KMS-11 (cell line): ENCODE measurements around the gene ACP6.

ENCODE experiments used
- H2AFZ ChIP-seq: fragments of 200-600 bp; sonication (generic); 2 replicates; pipeline ENCODE4 v1.6.1; 2016; ENCODE audit warnings: antibody characterized with exemption, mixed run types, low read depth
- H3K27ac ChIP-seq: fragments of 200-600 bp; sonication (generic); 2 replicates; pipeline ENCODE4 v1.6.1; 2016; ENCODE audit warnings: mild to moderate bottlenecking, mixed run types
- H3K27me3 ChIP-seq: fragments of 200-600 bp; sonication (generic); 2 replicates; pipeline ENCODE4 v1.6.1; 2017; ENCODE audit warnings: mild to moderate bottlenecking, low read depth, mixed run types, moderate library complexity; ENCODE audit not compliant: insufficient read depth
- H3K36me3 ChIP-seq: fragments of 200-600 bp; sonication (generic); 2 replicates; pipeline ENCODE4 v1.6.1; 2017; ENCODE audit warnings: mild to moderate bottlenecking, mixed run types; ENCODE audit not compliant: insufficient read depth
- H3K4me1 ChIP-seq: fragments of 200-600 bp; sonication (generic); 2 replicates; pipeline ENCODE4 v1.6.1; 2016; ENCODE audit warnings: mild to moderate bottlenecking, low read depth, mixed run types; ENCODE audit not compliant: poor library complexity, severe bottlenecking
- H3K4me2 ChIP-seq: fragments of 200-600 bp; sonication (generic); 2 replicates; pipeline ENCODE4 v1.7.0; 2016; ENCODE audit warnings: mild to moderate bottlenecking, mixed run types
- H3K4me3 ChIP-seq: fragments of 200-600 bp; sonication (generic); IDR thresholded peaks from 2 replicates; pipeline ENCODE4 v1.6.1; 2017; ENCODE audit warnings: low read depth, low read length, mixed read lengths; ENCODE audit not compliant: insufficient read depth
- H3K79me2 ChIP-seq: fragments of 200-600 bp; sonication (generic); 2 replicates; pipeline ENCODE4 v1.6.1; 2016; ENCODE audit warnings: low read depth, mixed run types; ENCODE audit not compliant: insufficient read depth
- H3K9ac ChIP-seq: fragments of 200-600 bp; sonication (generic); 2 replicates; pipeline ENCODE4 v1.6.1; 2016; ENCODE audit warnings: mild to moderate bottlenecking, mixed run types
- H4K20me1 ChIP-seq: fragments of 200-600 bp; sonication (generic); 2 replicates; pipeline ENCODE4 v1.6.1; 2016; ENCODE audit warnings: mild to moderate bottlenecking, mixed run types; ENCODE audit not compliant: insufficient read depth
- TF ChIP-seq, protein P1 (sequence below): fragments of 200-600 bp; sonication (generic); conservative IDR thresholded peaks from 2 replicates; pipeline ENCODE4 v1.6.1; 2017; ENCODE audit warnings: low read depth, mild to moderate bottlenecking, antibody characterized with exemption, low read length, moderate library complexity, mixed read lengths

ACP6 gene

DNA sequence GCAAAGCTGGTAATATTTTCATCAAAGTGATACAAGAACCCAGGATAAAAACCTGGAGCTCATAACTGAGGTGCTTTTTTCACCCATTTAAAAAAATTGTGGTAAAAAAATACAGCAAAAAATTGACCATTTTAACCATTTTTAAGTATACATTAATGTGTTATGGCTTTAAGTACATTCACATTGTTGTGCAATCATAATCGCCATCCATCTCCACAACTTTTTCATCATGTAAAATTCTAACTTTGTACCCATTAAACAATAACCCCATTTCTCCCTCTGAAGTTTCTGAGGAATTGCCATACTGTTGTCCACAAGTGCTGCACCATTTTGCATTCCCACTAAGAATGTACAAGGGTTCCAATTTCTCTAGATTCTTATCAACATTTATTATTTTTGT, 36.6 kb downstream of the ACP6 start:
- TF ChIP-seq, protein P1, sequence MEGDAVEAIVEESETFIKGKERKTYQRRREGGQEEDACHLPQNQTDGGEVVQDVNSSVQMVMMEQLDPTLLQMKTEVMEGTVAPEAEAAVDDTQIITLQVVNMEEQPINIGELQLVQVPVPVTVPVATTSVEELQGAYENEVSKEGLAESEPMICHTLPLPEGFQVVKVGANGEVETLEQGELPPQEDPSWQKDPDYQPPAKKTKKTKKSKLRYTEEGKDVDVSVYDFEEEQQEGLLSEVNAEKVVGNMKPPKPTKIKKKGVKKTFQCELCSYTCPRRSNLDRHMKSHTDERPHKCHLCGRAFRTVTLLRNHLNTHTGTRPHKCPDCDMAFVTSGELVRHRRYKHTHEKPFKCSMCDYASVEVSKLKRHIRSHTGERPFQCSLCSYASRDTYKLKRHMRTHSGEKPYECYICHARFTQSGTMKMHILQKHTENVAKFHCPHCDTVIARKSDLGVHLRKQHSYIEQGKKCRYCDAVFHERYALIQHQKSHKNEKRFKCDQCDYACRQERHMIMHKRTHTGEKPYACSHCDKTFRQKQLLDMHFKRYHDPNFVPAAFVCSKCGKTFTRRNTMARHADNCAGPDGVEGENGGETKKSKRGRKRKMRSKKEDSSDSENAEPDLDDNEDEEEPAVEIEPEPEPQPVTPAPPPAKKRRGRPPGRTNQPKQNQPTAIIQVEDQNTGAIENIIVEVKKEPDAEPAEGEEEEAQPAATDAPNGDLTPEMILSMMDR = no peak
- peaks cover 8% of the 10 kb centered on the region for H3K4me1 ChIP-seq
- H3K4me2 ChIP-seq = no peak overlapping the region
- H3K36me3 ChIP-seq = no peaks in the 10 kb centered on the region
- H3K4me3 ChIP-seq = no peak overlapping the region
- H4K20me1 ChIP-seq = no peaks in the 10 kb centered on the region
- no peaks in the 10 kb centered on the region for H3K79me2 ChIP-seq
- H2AFZ ChIP-seq = no peak overlapping the region
- H3K9ac ChIP-seq = no peak overlapping the region
- no peak overlapping the region for H3K27ac ChIP-seq
- H3K27me3 ChIP-seq = no peaks in the 10 kb centered on the region

DNA sequence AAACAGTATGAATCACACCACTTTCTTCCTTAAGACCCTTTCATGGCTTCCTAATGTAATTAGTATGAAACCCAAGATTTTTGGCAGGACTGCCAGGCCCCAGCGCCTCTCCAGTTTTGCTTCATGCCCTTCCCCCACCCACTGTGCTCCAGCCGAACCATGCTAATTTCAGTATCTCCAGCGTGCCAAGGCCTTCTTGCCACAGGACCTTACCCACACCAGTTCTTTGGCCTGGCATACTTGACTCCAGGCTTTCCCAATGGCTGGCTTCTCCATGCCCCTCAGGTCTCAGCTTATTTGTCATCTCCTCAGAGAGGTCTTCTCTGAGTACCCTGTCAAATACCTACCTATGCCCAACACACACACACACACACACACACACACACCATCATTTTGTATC, 38.5 kb downstream of the ACP6 start:
- no peaks in the 10 kb centered on the region for H3K79me2 ChIP-seq
- no peaks in the 10 kb centered on the region for H3K27me3 ChIP-seq
- no peak overlapping the region for H3K4me2 ChIP-seq
- no peak overlapping the region for H2AFZ ChIP-seq
- no peaks in the 10 kb centered on the region for H3K36me3 ChIP-seq
- no peak overlapping the region for H3K4me3 ChIP-seq
- no peak overlapping the region for H3K27ac ChIP-seq
- TF ChIP-seq, protein P1 = no peak
- H3K4me1 ChIP-seq = peaks cover 8% of the 10 kb centered on the region
- no peak overlapping the region for H3K9ac ChIP-seq
- H4K20me1 ChIP-seq = no peaks in the 10 kb centered on the region

DNA sequence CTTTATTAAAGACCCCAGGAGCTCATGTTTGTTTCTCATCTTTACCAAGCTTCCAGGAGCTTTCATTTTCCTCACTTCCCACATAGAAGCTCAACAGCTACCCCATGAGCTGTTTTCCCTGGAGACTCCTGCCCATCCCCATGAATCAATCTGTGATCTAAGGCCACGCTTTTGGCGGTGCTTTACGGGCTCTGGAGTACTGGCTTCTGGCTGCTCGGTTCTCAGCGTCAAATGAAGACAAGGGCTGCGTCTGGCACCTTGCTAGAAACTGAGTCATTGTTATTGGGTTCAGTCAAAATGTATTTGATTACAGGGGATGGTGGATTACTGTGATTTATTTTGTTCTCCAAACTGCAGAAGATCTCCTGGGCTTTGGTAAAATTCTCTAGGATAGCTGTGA, 39.9 kb downstream of the ACP6 start:
- Histone ChIP-seq H3K9ac (no peak overlapping the region), H3K36me3 (no peaks in the 10 kb centered on the region), H3K4me2 (no peak overlapping the region), H3K27ac (no peak overlapping the region), H3K27me3 (no peaks in the 10 kb centered on the region), H4K20me1 (no peaks in the 10 kb centered on the region), H3K79me2 (no peaks in the 10 kb centered on the region), H3K4me3 (no peak overlapping the region), H3K4me1 (peaks cover 8% of the 10 kb centered on the region), H2AFZ (no peak overlapping the region)
- TF ChIP-seq, protein P1 = no peak

DNA sequence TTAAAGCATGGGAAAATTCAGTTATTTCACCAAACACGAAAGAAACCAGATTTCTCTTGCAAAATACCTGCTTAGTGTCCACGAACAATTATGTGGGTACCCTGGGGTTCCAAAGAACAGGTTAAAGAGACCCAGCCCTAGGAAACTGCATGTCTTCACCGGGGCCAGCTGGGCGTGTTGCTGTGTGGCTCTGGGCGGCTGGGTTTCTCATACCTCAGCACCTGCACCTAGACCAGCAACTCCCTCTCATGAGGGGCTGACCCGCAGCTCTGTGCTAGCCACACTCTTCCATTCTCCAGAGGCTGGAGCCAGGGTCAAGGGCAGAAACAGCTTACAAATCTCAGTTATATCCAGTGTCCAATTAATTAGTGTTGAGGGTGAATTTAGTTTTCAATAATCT, 40.3 kb downstream of the ACP6 start:
- TF ChIP-seq, protein P1 = no peak
- Histone ChIP-seq H3K27me3 (no peaks in the 10 kb centered on the region), H3K4me1 (peaks cover 8% of the 10 kb centered on the region), H2AFZ (no peak overlapping the region), H3K36me3 (no peaks in the 10 kb centered on the region), H3K9ac (no peak overlapping the region), H3K27ac (no peak overlapping the region), H3K79me2 (no peaks in the 10 kb centered on the region), H4K20me1 (no peaks in the 10 kb centered on the region), H3K4me2 (no peak overlapping the region), H3K4me3 (no peak overlapping the region)

DNA sequence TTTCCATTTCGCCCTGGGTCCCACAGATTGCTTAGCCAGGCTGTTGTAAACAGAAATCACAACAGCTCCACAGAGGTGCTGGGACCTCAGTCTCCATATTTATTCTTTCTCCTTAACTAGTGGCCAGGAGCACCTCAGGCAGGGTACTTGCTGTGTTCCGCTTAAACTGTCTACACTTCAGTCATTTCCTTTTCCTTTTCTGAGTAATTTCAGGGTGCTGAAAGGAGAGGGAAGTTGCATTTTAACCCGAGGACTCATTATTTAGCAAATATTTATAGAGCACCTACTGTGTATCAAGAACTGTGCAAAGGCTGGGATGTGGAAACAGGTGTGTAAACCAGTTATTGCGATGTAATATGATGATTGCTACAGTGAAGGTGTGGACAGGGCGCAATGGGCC, 41.9 kb downstream of the ACP6 start:
- Histone ChIP-seq H3K79me2 (no peaks in the 10 kb centered on the region), H2AFZ (no peak overlapping the region), H3K4me1 (peaks cover 8% of the 10 kb centered on the region), H3K36me3 (peaks cover 1% of the 10 kb centered on the region; the same call in 1 of the 2 replicates), H3K4me3 (no peak overlapping the region), H3K9ac (no peak overlapping the region), H3K27me3 (no peaks in the 10 kb centered on the region), H3K4me2 (no peak overlapping the region), H4K20me1 (no peaks in the 10 kb centered on the region), H3K27ac (no peak overlapping the region)
- TF ChIP-seq, protein P1 = no peak
